ENCODE measurements around the gene ATP6V1G1. TPM values are rescaled to one million over a fixed set of nuclear protein-coding genes. Genes with fewer than 3 reads are reported as not detected.
A peak's percentile ranks its signal among the peaks of the same experiment; 100 is the strongest.

The ATP6V1G1 gene
- total and polyA plus RNA-seq, 5 donors from 2014 or later, result 111 to 357 (median 333) TPM

GRCh38 chr9:114613919-114614318 is 26.4 kb downstream of the ATP6V1G1 start:
- H3K27me3 ChIP-seq (ENCODE audit: control insufficient read depth, insufficient read depth, low read length), result no peaks in the 10 kb centered on the region
- peaks cover 40% of the 10 kb centered on the region for H3K4me1 ChIP-seq (ENCODE audit: control insufficient read depth, insufficient read depth, low read length, poor library complexity, severe bottlenecking)
- H3K27ac ChIP-seq (ENCODE audit: insufficient read depth, low read length, poor library complexity, severe bottlenecking), result no peak overlapping the region
- no peaks in the 10 kb centered on the region for H3K9me3 ChIP-seq (ENCODE audit: control insufficient read depth in 2 of 2, low read length in 2 of 2)
- Mint-ChIP-seq H3K27ac (peak overlapping the region; percentile 85 to 92 (median 92)), H3K4me3 (peak overlapping the region; percentile 4 to 98 (median 94)), H3K27me3 (no peaks in the 10 kb centered on the region), H3K4me1 (peaks cover 21 to 61% (median 37%) of the 10 kb centered on the region in 4 donors), H3K36me3 (peaks cover 7% of the 10 kb centered on the region), H3K9me3 (no peaks in the 10 kb centered on the region)
- H3K4me3 ChIP-seq (ENCODE audit: low read depth, low read length), result no peak overlapping the region
- peaks cover 6% of the 10 kb centered on the region for H3K36me3 ChIP-seq (ENCODE audit: control insufficient read depth, insufficient read depth, low read length)
- no peak for DNase-seq
- no peak for ATAC-seq (ENCODE audit: low read depth in 2 of 2)

- H3K9me3 ChIP-seq (ENCODE audit: control insufficient read depth in 2 of 2, low read length in 2 of 2), result no peaks in the 10 kb centered on the region
- Mint-ChIP-seq H3K36me3 (peaks cover 12% of the 10 kb centered on the region), H3K4me3 (peak overlapping the region in 1 of 4 donors; percentile 98), H3K4me1 (peaks cover 21 to 65% (median 38%) of the 10 kb centered on the region in 4 donors), H3K9me3 (no peaks in the 10 kb centered on the region), H3K27me3 (no peaks in the 10 kb centered on the region), H3K27ac (peak overlapping the region in 2 of 3 donors; percentile 64 to 85)
- no peak overlapping the region for H3K4me3 ChIP-seq (ENCODE audit: low read depth, low read length)
- peaks cover 40% of the 10 kb centered on the region for H3K4me1 ChIP-seq (ENCODE audit: control insufficient read depth, insufficient read depth, low read length, poor library complexity, severe bottlenecking)
- peaks cover 9% of the 10 kb centered on the region for H3K36me3 ChIP-seq (ENCODE audit: control insufficient read depth, insufficient read depth, low read length)
- DNase-seq (no peak), ATAC-seq (ENCODE audit: low read depth in 2 of 2) (no peak)
- no peaks in the 10 kb centered on the region for H3K27me3 ChIP-seq (ENCODE audit: control insufficient read depth, insufficient read depth, low read length)
- H3K27ac ChIP-seq (ENCODE audit: insufficient read depth, low read length, poor library complexity, severe bottlenecking), result no peak overlapping the region
Measured at GRCh38 chr9:114614373-114614772, 26.8 kb downstream of the ATP6V1G1 start.

GRCh38 chr9:114616684-114617520 is 29.3 kb downstream of the ATP6V1G1 start:
- no peaks in the 10 kb centered on the region for H3K9me3 Mint-ChIP-seq
- peak overlapping the region; percentile 90 to 98 (median 94) for H3K27ac Mint-ChIP-seq
- no peaks in the 10 kb centered on the region for H3K27me3 Mint-ChIP-seq
- H3K36me3 ChIP-seq (ENCODE audit: control insufficient read depth, insufficient read depth, low read length), result peaks cover 9% of the 10 kb centered on the region
- peak overlapping the region; percentile 20 for H3K27ac ChIP-seq (ENCODE audit: insufficient read depth, low read length, poor library complexity, severe bottlenecking)
- peaks cover 27% of the 10 kb centered on the region for H3K36me3 Mint-ChIP-seq
- peaks cover 32% of the 10 kb centered on the region for H3K4me1 ChIP-seq (ENCODE audit: control insufficient read depth, insufficient read depth, low read length, poor library complexity, severe bottlenecking)
- peak overlapping the region in 3 of 4 donors; percentile 11 to 74 (median 52) for H3K4me3 Mint-ChIP-seq
- no peaks in the 10 kb centered on the region for H3K27me3 ChIP-seq (ENCODE audit: control insufficient read depth, insufficient read depth, low read length)
- ATAC-seq (ENCODE audit: low read depth in 2 of 2) (peak in 1 of 2 donors; percentile 22), DNase-seq (no peak)
- H3K4me1 Mint-ChIP-seq, result peaks cover 23 to 60% (median 42%) of the 10 kb centered on the region in 4 donors
- no peak overlapping the region for H3K4me3 ChIP-seq (ENCODE audit: low read depth, low read length)
- no peaks in the 10 kb centered on the region for H3K9me3 ChIP-seq (ENCODE audit: control insufficient read depth in 2 of 2, low read length in 2 of 2)

- H3K4me3 Mint-ChIP-seq, result peak overlapping the region in 3 of 4 donors; percentile 42 to 77 (median 53)
- peaks cover 8% of the 10 kb centered on the region for H3K4me1 ChIP-seq (ENCODE audit: control insufficient read depth, insufficient read depth, low read length, poor library complexity, severe bottlenecking)
- H3K27ac ChIP-seq (ENCODE audit: insufficient read depth, low read length, poor library complexity, severe bottlenecking), result no peak overlapping the region
- no peaks in the 10 kb centered on the region for H3K27me3 Mint-ChIP-seq
- DNase-seq, result peak in 1 of 3 donors; percentile 34
- no peak for ATAC-seq (ENCODE audit: low read depth in 2 of 2)
- peak overlapping the region; percentile 50 for H3K4me3 ChIP-seq (ENCODE audit: low read depth, low read length)
- H3K36me3 ChIP-seq (ENCODE audit: control insufficient read depth, insufficient read depth, low read length), result peaks cover 13% of the 10 kb centered on the region
- peaks cover 29% of the 10 kb centered on the region for H3K36me3 Mint-ChIP-seq
- H3K27ac Mint-ChIP-seq, result peak overlapping the region; percentile 68 to 85 (median 79)
- no peaks in the 10 kb centered on the region for H3K9me3 ChIP-seq (ENCODE audit: control insufficient read depth in 2 of 2, low read length in 2 of 2)
- H3K27me3 ChIP-seq (ENCODE audit: control insufficient read depth, insufficient read depth, low read length), result no peaks in the 10 kb centered on the region
- no peaks in the 10 kb centered on the region for H3K9me3 Mint-ChIP-seq
- H3K4me1 Mint-ChIP-seq, result peaks cover 12 to 36% (median 23%) of the 10 kb centered on the region in 4 donors
Measured at GRCh38 chr9:114619191-114619761, 31.7 kb downstream of the ATP6V1G1 start.

- Mint-ChIP-seq H3K4me1 (peaks cover 7 to 23% (median 17%) of the 10 kb centered on the region in 4 donors), H3K9me3 (no peaks in the 10 kb centered on the region), H3K27ac (peak overlapping the region in 1 of 3 donors; percentile 52), H3K4me3 (no peak overlapping the region), H3K27me3 (no peaks in the 10 kb centered on the region), H3K36me3 (peaks cover 36% of the 10 kb centered on the region)
- peaks cover 16% of the 10 kb centered on the region for H3K36me3 ChIP-seq (ENCODE audit: control insufficient read depth, insufficient read depth, low read length)
- peaks cover 7% of the 10 kb centered on the region for H3K4me1 ChIP-seq (ENCODE audit: control insufficient read depth, insufficient read depth, low read length, poor library complexity, severe bottlenecking)
- no peaks in the 10 kb centered on the region for H3K9me3 ChIP-seq (ENCODE audit: control insufficient read depth in 2 of 2, low read length in 2 of 2)
- DNase-seq, result no peak
- H3K4me3 ChIP-seq (ENCODE audit: low read depth, low read length), result no peak overlapping the region
- ATAC-seq (ENCODE audit: low read depth in 2 of 2), result no peak
- H3K27me3 ChIP-seq (ENCODE audit: control insufficient read depth, insufficient read depth, low read length), result no peaks in the 10 kb centered on the region
- H3K27ac ChIP-seq (ENCODE audit: insufficient read depth, low read length, poor library complexity, severe bottlenecking), result no peak overlapping the region
Measured at GRCh38 chr9:114621561-114621960, 34.0 kb downstream of the ATP6V1G1 start.

- H3K36me3 Mint-ChIP-seq, result peaks cover 39% of the 10 kb centered on the region
Measured at GRCh38 chr9:114621975-114622609, 34.5 kb downstream of the ATP6V1G1 start.

GRCh38 chr9:114624677-114625076 is 37.1 kb downstream of the ATP6V1G1 start:
- DNase-seq (no peak), ATAC-seq (ENCODE audit: low read depth in 2 of 2) (no peak)
- no peak overlapping the region for H3K4me3 ChIP-seq (ENCODE audit: low read depth, low read length)
- peaks cover 34% of the 10 kb centered on the region for H3K36me3 ChIP-seq (ENCODE audit: control insufficient read depth, insufficient read depth, low read length)
- H3K27ac Mint-ChIP-seq, result peak overlapping the region in 2 of 3 donors; percentile 43 to 68
- no peaks in the 10 kb centered on the region for H3K27me3 Mint-ChIP-seq
- peaks cover 41% of the 10 kb centered on the region for H3K36me3 Mint-ChIP-seq
- peaks cover 0 to 1% (median 0%) of the 10 kb centered on the region in 7 donors for H3K9me3 Mint-ChIP-seq
- no peak overlapping the region for H3K27ac ChIP-seq (ENCODE audit: insufficient read depth, low read length, poor library complexity, severe bottlenecking)
- H3K4me1 ChIP-seq (ENCODE audit: control insufficient read depth, insufficient read depth, low read length, poor library complexity, severe bottlenecking), result no peaks in the 10 kb centered on the region
- no peaks in the 10 kb centered on the region for H3K27me3 ChIP-seq (ENCODE audit: control insufficient read depth, insufficient read depth, low read length)
- no peak overlapping the region for H3K4me3 Mint-ChIP-seq
- H3K4me1 Mint-ChIP-seq, result peaks cover 5 to 12% (median 8%) of the 10 kb centered on the region in 4 donors
- no peaks in the 10 kb centered on the region for H3K9me3 ChIP-seq (ENCODE audit: control insufficient read depth in 2 of 2, low read length in 2 of 2)

More at GRCh38 chr9:114621975-114622609, 34.5 kb downstream of the ATP6V1G1 start:
- no peak overlapping the region for H3K27ac ChIP-seq (ENCODE audit: insufficient read depth, low read length, poor library complexity, severe bottlenecking)
- no peaks in the 10 kb centered on the region for H3K27me3 Mint-ChIP-seq
- no peak for ATAC-seq (ENCODE audit: low read depth in 2 of 2)
- H3K36me3 ChIP-seq (ENCODE audit: control insufficient read depth, insufficient read depth, low read length), result peaks cover 18% of the 10 kb centered on the region
- no peaks in the 10 kb centered on the region for H3K9me3 ChIP-seq (ENCODE audit: control insufficient read depth in 2 of 2, low read length in 2 of 2)
- no peak overlapping the region for H3K4me3 Mint-ChIP-seq
- no peaks in the 10 kb centered on the region for H3K27me3 ChIP-seq (ENCODE audit: control insufficient read depth, insufficient read depth, low read length)
- peaks cover 2% of the 10 kb centered on the region for H3K4me1 ChIP-seq (ENCODE audit: control insufficient read depth, insufficient read depth, low read length, poor library complexity, severe bottlenecking)
- no peaks in the 10 kb centered on the region for H3K9me3 Mint-ChIP-seq
- peak overlapping the region; percentile 41 to 67 (median 54) for H3K27ac Mint-ChIP-seq
- no peak for DNase-seq
- peaks cover 7 to 20% (median 13%) of the 10 kb centered on the region in 4 donors for H3K4me1 Mint-ChIP-seq
- no peak overlapping the region for H3K4me3 ChIP-seq (ENCODE audit: low read depth, low read length)
